Pancreas (tissue), 10 donors: Measurements from ENCODE around the gene CLTB. TPM values are rescaled to one million over a fixed set of nuclear protein-coding genes. Genes with fewer than 3 reads are reported as not detected.
"Not testable (repeated sequence)": the region's sequence is repeated elsewhere in the genome, so short reads cannot be mapped to it uniquely, and the experiment has no call there.

ENCODE experiments used
- ATAC-seq, 4 donors: fragments of 200-7000 bp; cut with Tn5 transposase; one replicate each; pipeline versions ENCODE4 v1.8.0 to v1.9.1; 2020; ENCODE audit warnings: mild to moderate bottlenecking in 4 of 4, moderate library complexity in 4 of 4
- DNase-seq, 6 donors: peaks; one replicate each; pipeline ENCODE4 v3.0.0-alpha.2; 2020
- FAIRE-seq: peaks from 2 replicates; lab custom pipeline; 2012; peaks lifted over from hg19 to GRCh38; lab: Jason Lieb, UNC
- H3K27ac ChIP-seq, 4 donors: fragments of 200-600 bp; sonication (generic); 1 replicate in 3 of 4; 2 replicates in 1 of 4; pipeline versions ENCODE4 v1.5.0 to v1.8.0; 2020
- H3K27me3 ChIP-seq, 4 donors: fragments of 200-600 bp; one replicate each; pipeline ENCODE4 v1.8.0; 2021
- H3K36me3 ChIP-seq, 3 donors: fragments of 200-600 bp; sonication (generic) in 1 of 3; one replicate each; pipeline versions ENCODE4 v1.5.0 to v1.8.0; 2020 to 2021
- H3K4me1 ChIP-seq, 3 donors: fragments of 200-600 bp; one replicate each; pipeline ENCODE4 v1.8.0; 2021
- H3K4me3 ChIP-seq, 4 donors: fragments of 200-600 bp; sonication (generic) in 2 of 4; one replicate each; pipeline versions ENCODE4 v1.5.0 to v1.8.0; 2020 to 2021
- H3K9me3 ChIP-seq, 4 donors: fragments of 200-600 bp; one replicate each; pipeline ENCODE4 v1.8.0; 2021
- CTCF ChIP-seq, 4 donors: fragments of 200-600 bp; sonication (generic) in 3 of 4; IDR thresholded peaks; one replicate each; pipeline versions ENCODE4 v1.5.0 to v1.8.0; 2021; ENCODE audit warnings: antibody characterized with exemption in 4 of 4
- WGBS, 2 donors: extraction: QIAGEN DNeasy Blood & Tissue Kit; methylation state at CpG; one replicate each; pipeline ENCODE4 v1.1.7; 2013; 5-methylcytosine and 5-hydroxymethylcytosine counted together
- intact Hi-C, 3 donors: fragments of 100-400 bp; cut with DNase I; formaldehyde crosslinking; loops; one replicate each; pipeline versions ENCODE4 v1.11.1 to v1.14.2; 2022
- polyA plus RNA-seq, 2 donors: library from polyadenylated mRNA; stranded (reverse); fragments of 200-250 nt; gene quantifications; one replicate each; pipeline ENCODE4 v1.2.3, GENCODE V29; 2013
- total RNA-seq, 6 donors: library from RNA; stranded (reverse); fragmentation: NEBNext Ultra II Directional in 4 of 6; extraction: Animal tissue kit (Norgen Biotek cat#: 25700) in 4 of 6; gene quantifications; one replicate each; pipeline versions ENCODE4 v1.2.1 to v1.2.4, GENCODE V29; 2021 to 2023
- donor health status: healthy with polysubstance abuse.
- donor health status: DM: no; HTN: no; CAD: no; lungs with moderate emphysema.
- donor health status: DM: no; HTN: no; CAD: no.
- donor health status: control.
- donor health status: control.
- donor health status: Bipolar disorder and iron deficiency.
- donor health status: DM: yes; HTN: yes; CAD: no.
- donor health status: DM: no; HTN: no; CAD: no.
- donor health status: DM: no; HTN: no; CAD: no.
- donor health status: DM: yes; HTN: yes; CAD: no.

CLTB gene
- total and polyA plus RNA-seq, 8 donors: 28.6 to 92.0 (median 35.5) TPM

DNA sequence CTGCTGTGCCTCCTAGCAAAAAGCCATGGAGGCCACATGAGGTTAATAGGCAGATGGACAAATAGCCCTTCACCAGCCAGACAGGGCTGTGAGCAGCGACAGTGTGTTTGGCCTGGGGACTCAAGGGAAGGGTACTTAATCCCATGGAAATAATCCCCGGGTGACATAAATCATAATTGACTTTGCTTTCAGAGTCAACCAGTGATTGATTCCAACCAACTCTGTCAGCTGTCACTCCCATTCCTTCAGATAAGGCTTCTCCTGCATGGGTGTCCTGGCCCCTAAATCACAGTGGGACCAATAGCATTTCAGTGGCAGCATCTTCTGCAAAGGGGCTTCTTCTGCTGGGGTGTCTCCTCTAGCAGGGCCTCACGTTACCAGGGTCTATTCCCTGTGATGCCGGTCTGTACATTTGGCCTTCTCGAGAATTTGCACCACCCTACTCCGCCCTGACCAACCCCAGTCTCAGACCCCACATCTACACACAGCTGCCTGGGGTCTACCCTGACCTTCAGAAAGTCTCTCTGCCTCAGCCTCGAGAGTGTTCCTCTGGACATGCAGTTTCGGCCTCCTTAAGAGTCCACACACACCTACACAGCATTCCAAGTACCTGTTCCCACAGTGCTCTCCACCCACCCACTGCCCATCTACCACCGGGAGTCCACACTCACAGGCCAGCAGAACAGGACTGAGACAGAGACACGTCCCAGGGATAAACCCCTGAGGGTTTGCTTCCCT, 3.7 kb downstream of the CLTB start:
- Histone ChIP-seq H3K4me1 (peaks cover 0 to 15% (median 0%) of the 10 kb centered on the region in 3 donors), H3K4me3 (no peak overlapping the region), H3K9me3 (no peaks in the 10 kb centered on the region), H3K27ac (no peak overlapping the region), H3K27me3 (no peaks in the 10 kb centered on the region), H3K36me3 (no peaks in the 10 kb centered on the region)
- peak in 1 of 6 donors; percentile 21 for DNase-seq
- intact Hi-C loops: loop anchor here in 1 of 3 donors (10.0 kb wide), 1 partner anchor 162 kb away; no protein-coding TSS in a partner anchor
- TF ChIP-seq CTCF (IDR thresholded peaks at IDR 0.05): no peak
- no peak for FAIRE-seq
- 83 to 84% methylated on average over 10 of the region's 10 CpGs for WGBS, 2 donors
- ATAC-seq: no peak

- FAIRE-seq: no peak
These were observed 5.7 kb downstream of the CLTB start for GRCh38 chr5:176410486-176411180.

GRCh38 chr5:176409765-176410164, 6.6 kb downstream of the CLTB start:
- FAIRE-seq: no peak
- no peak for DNase-seq
- ATAC-seq: no peak
- no peak for TF ChIP-seq CTCF (IDR thresholded peaks at IDR 0.05)
- Histone ChIP-seq H3K9me3 (no peaks in the 10 kb centered on the region), H3K36me3 (peaks cover 0 to 15% (median 0%) of the 10 kb centered on the region in 3 donors), H3K4me3 (no peak overlapping the region), H3K27ac (no peak overlapping the region), H3K4me1 (peaks cover 0 to 4% (median 0%) of the 10 kb centered on the region in 3 donors), H3K27me3 (no peaks in the 10 kb centered on the region)
- 91 to 95% methylated on average over 4 of the region's 4 CpGs for WGBS, 2 donors
- intact Hi-C loops: loop anchor here in 1 of 3 donors (10.0 kb wide), 1 partner anchor 165 kb away; no protein-coding TSS in a partner anchor

More at GRCh38 chr5:176410486-176411180, 5.7 kb downstream of the CLTB start:
- Histone ChIP-seq H3K27ac (no peak overlapping the region), H3K4me3 (no peak overlapping the region), H3K27me3 (no peaks in the 10 kb centered on the region), H3K9me3 (no peaks in the 10 kb centered on the region), H3K4me1 (peaks cover 0 to 11% (median 0%) of the 10 kb centered on the region in 3 donors), H3K36me3 (peaks cover 0 to 15% (median 0%) of the 10 kb centered on the region in 3 donors)
- intact Hi-C loops: loop anchor here in 1 of 3 donors (10.0 kb wide), 1 partner anchor 164 kb away; no protein-coding TSS in a partner anchor
- ATAC-seq: no peak
- WGBS, 2 donors: 78 to 96% methylated on average over 5 of the region's 5 CpGs
- no peak for TF ChIP-seq CTCF (IDR thresholded peaks at IDR 0.05)
- peak in 1 of 6 donors; percentile 33 for DNase-seq

- 92 to 93% methylated on average over 5 of the region's 5 CpGs for WGBS, 2 donors
- no peaks in the 10 kb centered on the region for H3K4me1 ChIP-seq
- H3K4me3 ChIP-seq: no peak overlapping the region
- no peak for TF ChIP-seq CTCF (IDR thresholded peaks at IDR 0.05)
- no peaks in the 10 kb centered on the region for H3K9me3 ChIP-seq
- FAIRE-seq (no peak), DNase-seq (no peak), ATAC-seq (no peak)
- H3K27me3 ChIP-seq: no peaks in the 10 kb centered on the region
- intact Hi-C loops: no loop called here
- H3K36me3 ChIP-seq: peaks cover 0 to 15% (median 0%) of the 10 kb centered on the region in 3 donors
- H3K27ac ChIP-seq: no peak overlapping the region
These were observed 7.7 kb downstream of the CLTB start for GRCh38 chr5:176408590-176408989.

- DNase-seq, FAIRE-seq, H3K9me3 ChIP-seq, intact Hi-C loops, ATAC-seq, H3K27me3 ChIP-seq, H3K4me3 ChIP-seq, H3K4me1 ChIP-seq, H3K27ac ChIP-seq: not testable (repeated sequence)
- 93 to 95% methylated on average over 10 of the region's 10 CpGs for WGBS, 2 donors
- H3K36me3 ChIP-seq: peaks cover 0 to 15% (median 0%) of the 10 kb centered on the region in 3 donors
These were observed 8.1 kb downstream of the CLTB start for GRCh38 chr5:176408252-176408573.
